Effector memory CD4-positive, alpha-beta T cell (primary cell): ENCODE results near the gene NELL1.

Experiments used
- DNase-seq, 3 donors: peaks; one replicate each; pipeline ENCODE4 v3.0.0-alpha.2; 2020
- H3K27ac ChIP-seq: 2 replicates; pipeline ENCODE4 v1.7.0; 2013; ENCODE audit warnings: mild to moderate bottlenecking, low read length, moderate library complexity; ENCODE audit not compliant: insufficient read depth, poor library complexity, severe bottlenecking
- H3K27me3 ChIP-seq: replicated peaks from 2 replicates; pipeline ENCODE4 v1.7.0; 2013; ENCODE audit warnings: mild to moderate bottlenecking, low read length; ENCODE audit not compliant: insufficient read depth, control insufficient read depth, poor library complexity, severe bottlenecking
- H3K36me3 ChIP-seq: 2 replicates; pipeline ENCODE4 v1.7.0; 2013; ENCODE audit warnings: mild to moderate bottlenecking, low read length, moderate library complexity; ENCODE audit not compliant: control insufficient read depth, insufficient read depth
- H3K4me1 ChIP-seq: 2 replicates; pipeline ENCODE4 v1.7.0; 2013; ENCODE audit warnings: low read length, mild to moderate bottlenecking; ENCODE audit not compliant: control insufficient read depth, insufficient read depth, poor library complexity, severe bottlenecking
- H3K4me3 ChIP-seq: 2 replicates; pipeline ENCODE4 v1.7.0; 2013; ENCODE audit warnings: low read length, low read depth, mild to moderate bottlenecking; ENCODE audit not compliant: insufficient read depth, poor library complexity, severe bottlenecking
- H3K9me3 ChIP-seq: 2 replicates; pipeline ENCODE4 v1.7.0; 2013; ENCODE audit warnings: mild to moderate bottlenecking, low read length, moderate library complexity; ENCODE audit not compliant: control insufficient read depth

NELL1 gene

DNA sequence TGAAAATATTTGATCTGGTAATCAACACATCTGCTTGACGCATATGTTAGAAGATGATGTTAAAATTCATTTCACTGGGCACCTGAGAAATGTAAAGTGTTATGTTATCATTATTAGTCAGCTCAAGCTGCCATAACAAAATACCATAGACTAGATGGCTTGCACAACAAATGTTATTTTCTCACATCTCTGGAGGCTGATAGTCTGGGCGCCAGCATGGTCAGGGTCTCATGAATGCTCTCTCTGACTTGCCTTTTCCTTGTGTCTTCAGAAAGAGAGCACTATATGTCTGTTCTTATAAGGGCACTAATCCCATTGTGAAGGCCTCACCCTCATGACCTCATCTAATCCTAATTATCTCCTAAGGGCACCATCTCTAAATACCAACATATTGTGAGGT, 435.3 kb downstream of the NELL1 start:
- Histone ChIP-seq H3K36me3 (no peaks in the 10 kb centered on the region), H3K4me1 (no peaks in the 10 kb centered on the region), H3K27me3 (no peaks in the 10 kb centered on the region), H3K4me3 (no peak overlapping the region), H3K27ac (no peak overlapping the region), H3K9me3 (no peaks in the 10 kb centered on the region)
- DNase-seq: no peak

- Histone ChIP-seq H3K27me3 (no peaks in the 10 kb centered on the region), H3K4me1 (no peaks in the 10 kb centered on the region), H3K4me3 (no peak overlapping the region), H3K27ac (no peak overlapping the region), H3K36me3 (no peaks in the 10 kb centered on the region), H3K9me3 (no peaks in the 10 kb centered on the region)
- no peak for DNase-seq
Measured at GRCh38 chr11:21105196-21105917, 436.0 kb downstream of the NELL1 start.

- Histone ChIP-seq H3K9me3 (no peaks in the 10 kb centered on the region), H3K27ac (no peak overlapping the region), H3K4me3 (no peak overlapping the region), H3K36me3 (no peaks in the 10 kb centered on the region), H3K4me1 (no peaks in the 10 kb centered on the region), H3K27me3 (no peaks in the 10 kb centered on the region)
- no peak for DNase-seq
Measured at GRCh38 chr11:21109341-21109740, 440.0 kb downstream of the NELL1 start.

DNA sequence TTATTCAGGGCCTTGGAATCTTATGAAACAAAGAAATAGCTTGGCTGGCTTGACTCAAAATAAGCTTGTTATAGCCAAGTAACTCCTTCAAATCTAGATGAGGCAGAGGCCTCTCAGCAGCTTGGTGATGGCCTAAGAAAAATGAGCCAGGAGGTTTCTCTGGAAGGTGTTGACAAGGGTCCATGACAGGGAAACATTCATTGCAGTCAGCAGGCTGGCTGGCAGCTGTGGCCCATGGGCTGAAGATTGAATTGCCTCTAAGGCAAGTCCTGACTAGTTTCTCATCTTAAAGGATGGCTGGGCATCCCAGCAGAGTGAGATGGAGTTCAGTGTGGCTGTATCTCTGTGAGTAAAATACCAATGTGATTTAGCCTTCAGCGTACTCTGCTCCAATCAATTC, 441.0 kb downstream of the NELL1 start:
- H3K36me3 ChIP-seq: no peaks in the 10 kb centered on the region
- no peak overlapping the region for H3K4me3 ChIP-seq
- no peak overlapping the region for H3K27ac ChIP-seq
- no peaks in the 10 kb centered on the region for H3K4me1 ChIP-seq
- no peak for DNase-seq
- no peaks in the 10 kb centered on the region for H3K9me3 ChIP-seq
- H3K27me3 ChIP-seq: no peaks in the 10 kb centered on the region

- Histone ChIP-seq H3K4me1 (no peaks in the 10 kb centered on the region), H3K27me3 (no peaks in the 10 kb centered on the region), H3K9me3 (no peaks in the 10 kb centered on the region), H3K4me3 (no peak overlapping the region), H3K27ac (no peak overlapping the region), H3K36me3 (no peaks in the 10 kb centered on the region)
- no peak for DNase-seq
Measured at GRCh38 chr11:21113876-21114275, 444.5 kb downstream of the NELL1 start.

DNA sequence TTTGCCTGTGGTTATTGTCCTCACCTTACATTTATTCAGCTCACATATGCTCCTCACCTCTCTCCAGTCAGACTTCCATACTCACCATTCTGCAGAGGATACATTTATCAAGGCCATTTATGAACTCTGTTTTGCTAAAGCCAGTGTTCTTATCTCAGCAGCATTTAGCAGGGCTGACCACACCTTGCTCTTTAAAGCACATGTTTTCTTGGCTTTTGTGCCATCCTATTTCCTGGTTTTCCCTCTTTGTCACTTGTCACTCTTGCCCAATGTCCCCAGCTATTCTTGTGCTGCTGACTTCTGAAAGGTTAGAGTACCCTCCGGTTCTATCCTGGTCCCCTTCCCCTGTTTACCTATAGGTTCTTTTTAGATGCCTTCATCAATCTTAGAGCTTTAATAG, 446.6 kb downstream of the NELL1 start:
- Histone ChIP-seq H3K4me3 (no peak overlapping the region), H3K27me3 (no peaks in the 10 kb centered on the region), H3K9me3 (no peaks in the 10 kb centered on the region), H3K36me3 (no peaks in the 10 kb centered on the region), H3K27ac (no peak overlapping the region), H3K4me1 (no peaks in the 10 kb centered on the region)
- DNase-seq: no peak

GRCh38 chr11:21119411-21119810, 450.0 kb downstream of the NELL1 start:
- Histone ChIP-seq H3K4me1 (no peaks in the 10 kb centered on the region), H3K36me3 (no peaks in the 10 kb centered on the region), H3K9me3 (no peaks in the 10 kb centered on the region), H3K27me3 (no peaks in the 10 kb centered on the region), H3K4me3 (no peak overlapping the region), H3K27ac (no peak overlapping the region)
- DNase-seq: no peak

DNA sequence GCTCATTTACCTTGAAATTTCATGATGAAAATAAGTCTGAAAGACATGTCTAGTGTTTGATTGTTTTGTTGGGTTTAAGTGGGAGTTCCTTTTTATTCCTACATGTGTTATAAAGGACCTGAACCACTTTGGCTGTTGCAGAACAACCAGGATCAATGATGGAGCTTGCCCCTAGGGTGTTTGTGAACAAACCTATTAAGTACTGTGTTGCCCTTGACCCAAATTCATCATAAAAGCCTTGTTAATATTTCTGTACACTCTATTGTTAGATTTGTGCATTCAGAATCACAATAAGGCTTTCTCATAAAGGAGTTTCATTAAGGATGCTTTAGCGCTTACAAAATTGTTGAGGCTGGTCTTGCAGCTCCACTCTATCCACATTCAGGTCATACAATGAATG, 452.6 kb downstream of the NELL1 start:
- H3K36me3 ChIP-seq: no peaks in the 10 kb centered on the region

GRCh38 chr11:21122523-21122922, 453.1 kb downstream of the NELL1 start:
- Histone ChIP-seq H3K36me3 (no peaks in the 10 kb centered on the region), H3K4me1 (no peaks in the 10 kb centered on the region), H3K27me3 (no peaks in the 10 kb centered on the region), H3K4me3 (no peak overlapping the region), H3K27ac (no peak overlapping the region), H3K9me3 (no peaks in the 10 kb centered on the region)
- DNase-seq: no peak

More for the DNA sequence above, 452.6 kb downstream of the NELL1 start:
- no peaks in the 10 kb centered on the region for H3K27me3 ChIP-seq
- H3K9me3 ChIP-seq: no peaks in the 10 kb centered on the region
- no peak overlapping the region for H3K27ac ChIP-seq
- no peaks in the 10 kb centered on the region for H3K4me1 ChIP-seq
- DNase-seq: no peak
- no peak overlapping the region for H3K4me3 ChIP-seq

DNA sequence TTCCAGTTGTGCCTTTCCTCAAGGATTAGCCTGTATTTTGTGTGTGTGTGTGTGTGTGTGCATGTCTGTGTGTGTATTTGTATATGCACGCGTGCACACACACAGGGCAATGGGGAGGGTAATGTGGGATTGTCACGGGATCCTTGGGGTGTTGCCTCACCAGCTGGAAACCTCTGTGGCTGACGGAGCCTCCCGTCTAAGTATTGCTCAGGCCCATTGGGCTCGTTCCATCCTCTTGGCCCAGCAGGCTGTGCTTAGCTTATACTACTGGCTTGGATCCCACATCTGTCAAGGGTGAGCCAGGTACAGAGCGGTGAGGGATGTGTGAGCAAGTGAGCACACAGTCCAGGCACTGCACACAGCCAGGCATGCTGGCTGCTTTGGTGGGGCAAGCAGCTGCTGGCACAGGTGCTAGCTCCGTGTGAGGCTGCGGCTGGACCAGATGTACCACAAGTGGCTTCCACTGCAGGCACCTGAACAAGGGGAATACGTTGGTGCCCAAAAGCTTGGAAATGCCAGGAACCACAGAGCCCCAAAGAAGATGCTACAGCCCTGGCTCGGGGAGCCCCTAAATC, 462.8 kb downstream of the NELL1 start:
- Histone ChIP-seq H3K4me3 (no peak overlapping the region), H3K4me1 (no peaks in the 10 kb centered on the region), H3K36me3 (no peaks in the 10 kb centered on the region), H3K9me3 (no peaks in the 10 kb centered on the region), H3K27ac (no peak overlapping the region), H3K27me3 (no peaks in the 10 kb centered on the region)
- no peak for DNase-seq
